Activated CD4-positive, alpha-beta T cell treated with anti-CD3 and anti-CD28 coated beads for 48 hours (primary cell): ENCODE measurements around the gene DEFB124.
"Not testable (repeated sequence)": the region's sequence is repeated elsewhere in the genome, so short reads cannot be mapped to it uniquely, and the experiment has no call there.

Source experiments
- DNase-seq: peaks from one replicate; pipeline ENCODE4 v3.0.0-alpha.2; 2020

DEFB124 gene

GRCh38 chr20:31485450-31486339 lies 10.8 kb upstream of the DEFB124 start:
- peak; percentile 21 for DNase-seq

DNA sequence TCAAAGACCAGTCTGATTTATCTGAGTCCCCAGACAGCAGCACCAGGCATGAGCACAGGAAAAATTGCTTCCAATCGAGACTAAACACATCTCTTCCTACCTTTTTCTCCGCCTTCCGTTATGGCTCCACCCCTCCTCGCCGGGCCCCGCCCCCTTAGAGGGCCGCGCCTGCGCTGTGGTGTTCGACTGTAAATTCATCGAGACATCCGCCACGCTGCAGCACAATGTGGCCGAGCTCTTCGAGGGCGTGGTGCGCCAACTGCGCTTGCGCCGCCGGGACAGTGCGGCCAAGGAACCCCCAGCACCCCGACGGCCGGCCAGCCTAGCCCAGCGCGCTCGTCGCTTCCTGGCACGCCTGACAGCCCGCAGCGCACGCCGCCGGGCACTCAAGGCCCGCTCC lies 9.1 kb upstream of the DEFB124 start:
- DNase-seq: peak; percentile 51

DNA sequence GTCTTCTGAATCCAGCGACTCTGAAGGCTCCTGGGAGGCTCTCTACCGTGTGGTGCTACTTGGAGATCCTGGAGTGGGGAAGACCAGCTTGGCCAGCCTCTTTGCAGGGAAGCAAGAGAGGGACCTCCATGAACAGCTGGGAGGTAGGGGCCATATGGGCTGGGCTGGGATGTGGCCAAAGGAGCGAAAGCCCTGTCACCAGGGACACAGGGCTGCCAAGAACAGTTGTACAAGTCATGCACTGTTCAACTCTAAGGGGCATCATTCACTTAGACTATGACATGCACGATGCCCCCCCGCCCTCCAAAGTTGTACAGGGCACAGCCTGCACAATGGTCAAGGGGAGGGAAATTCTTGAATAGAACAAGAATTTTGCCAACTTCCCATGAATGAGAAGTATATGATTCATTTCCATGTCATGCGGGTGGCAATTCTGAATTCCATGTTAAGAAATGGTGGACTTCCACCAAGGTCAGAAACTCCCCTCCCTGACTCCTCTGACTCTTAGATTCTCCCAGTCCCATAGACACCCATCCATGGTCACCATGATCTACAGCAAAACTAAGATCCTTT lies 1.8 kb upstream of the DEFB124 start:
- no peak for DNase-seq

GRCh38 chr20:31476294-31476585 lies 1.3 kb upstream of the DEFB124 start:
- DNase-seq: no peak

DNA sequence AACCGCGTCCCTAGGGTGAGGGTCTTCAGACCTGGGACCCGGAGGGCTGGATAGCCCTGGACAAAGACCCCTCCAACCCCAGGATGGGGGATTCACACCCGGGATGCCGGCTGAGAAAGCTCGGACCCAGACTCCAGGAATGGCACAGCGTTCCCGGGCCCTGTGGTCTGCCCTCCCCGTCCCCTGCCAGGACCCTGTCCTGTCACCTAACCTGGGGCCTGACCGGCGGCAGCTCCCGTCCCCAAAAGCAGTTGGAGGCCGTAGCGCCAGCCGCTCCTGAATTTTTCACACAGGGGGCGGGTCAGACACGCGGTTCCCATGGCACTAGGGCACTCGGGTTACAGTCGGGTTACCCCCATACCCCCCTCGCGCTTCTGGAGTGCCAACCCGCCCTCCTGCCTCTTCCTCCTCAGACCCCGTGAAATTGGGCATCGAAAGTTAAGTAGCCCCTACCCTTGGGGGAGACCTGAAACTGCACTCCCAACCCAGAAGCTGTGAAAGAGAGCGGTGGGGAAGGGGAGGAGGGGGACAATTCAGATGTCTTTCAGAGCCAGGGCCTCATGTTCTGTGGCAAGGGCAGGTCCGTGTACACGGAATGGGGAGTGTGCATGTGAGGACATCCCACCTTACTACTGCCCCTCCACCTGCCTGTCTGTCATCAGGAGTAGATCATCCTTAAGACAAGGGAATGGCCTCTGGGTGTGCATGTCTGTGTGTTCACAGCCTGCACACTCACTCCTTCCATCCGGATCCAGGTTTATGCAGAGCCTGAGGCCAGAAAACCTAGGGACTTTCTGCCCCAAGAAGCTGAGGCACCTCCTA lies 756 bp upstream of the DEFB124 start:
- DNase-seq: no peak

DNA sequence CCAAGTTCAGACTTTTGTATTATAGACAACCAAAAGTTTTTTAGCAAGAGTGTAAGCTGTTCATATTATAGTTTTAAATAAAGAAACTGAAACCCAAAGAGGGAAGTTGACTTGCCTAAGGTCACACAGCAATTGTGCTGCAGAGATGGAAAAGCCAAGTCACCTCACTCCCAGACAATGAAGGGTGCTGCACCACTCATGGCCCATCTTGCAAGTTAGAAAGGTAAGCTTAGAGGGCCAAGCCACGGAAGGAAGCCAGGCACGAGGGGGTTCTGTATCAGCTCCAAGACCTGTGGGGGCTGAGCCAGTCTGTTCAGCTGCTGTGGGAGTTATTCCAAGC lies 860 bp downstream of the DEFB124 start:
- peak; percentile 18 for DNase-seq

GRCh38 chr20:31473331-31474096 lies 1.4 kb downstream of the DEFB124 start:
- DNase-seq: no peak

DNA sequence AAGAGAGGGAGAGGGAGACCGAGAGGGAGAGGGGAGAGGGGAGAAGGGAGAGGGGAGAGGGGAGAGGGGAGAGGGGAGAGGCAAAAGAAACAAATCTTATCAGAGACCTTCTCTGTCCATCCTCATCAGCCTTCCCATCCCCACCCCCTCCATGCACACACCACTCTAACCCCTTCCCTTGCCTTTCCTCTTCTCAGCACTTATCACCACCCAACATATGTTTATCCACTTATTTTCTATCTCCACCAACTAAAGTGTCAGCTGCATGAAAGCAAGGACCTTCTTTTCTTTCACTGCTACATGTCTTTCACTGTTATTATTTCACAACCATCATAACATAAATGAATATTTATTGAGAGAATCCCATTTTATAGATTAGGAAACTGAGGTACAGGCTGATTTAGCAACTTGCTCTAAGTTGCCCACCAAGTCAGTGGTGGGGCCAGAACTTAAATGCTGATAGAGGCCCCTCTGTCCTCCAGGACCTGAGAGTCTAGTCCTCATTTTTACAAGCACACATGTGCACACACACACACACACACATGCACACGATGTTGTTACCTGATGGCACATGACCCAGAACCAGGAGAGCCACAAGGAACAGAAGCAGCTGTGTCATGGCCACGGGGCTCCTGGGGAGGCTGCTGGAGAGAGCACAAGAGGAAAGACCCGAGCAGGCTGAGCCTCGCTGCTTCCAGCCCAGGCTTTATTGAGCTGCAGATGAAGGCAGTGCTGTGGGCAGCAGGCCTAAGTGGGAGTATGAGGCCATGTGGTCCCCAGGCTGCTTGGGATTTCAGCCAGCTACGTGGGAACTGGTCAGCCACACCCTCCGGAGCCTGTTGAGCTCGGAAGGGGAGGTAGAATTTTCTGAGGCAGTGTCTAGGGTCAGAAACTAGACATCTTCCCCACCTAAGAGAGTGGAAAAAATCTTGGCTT lies 2.3 kb downstream of the DEFB124 start:
- no peak for DNase-seq

DNA sequence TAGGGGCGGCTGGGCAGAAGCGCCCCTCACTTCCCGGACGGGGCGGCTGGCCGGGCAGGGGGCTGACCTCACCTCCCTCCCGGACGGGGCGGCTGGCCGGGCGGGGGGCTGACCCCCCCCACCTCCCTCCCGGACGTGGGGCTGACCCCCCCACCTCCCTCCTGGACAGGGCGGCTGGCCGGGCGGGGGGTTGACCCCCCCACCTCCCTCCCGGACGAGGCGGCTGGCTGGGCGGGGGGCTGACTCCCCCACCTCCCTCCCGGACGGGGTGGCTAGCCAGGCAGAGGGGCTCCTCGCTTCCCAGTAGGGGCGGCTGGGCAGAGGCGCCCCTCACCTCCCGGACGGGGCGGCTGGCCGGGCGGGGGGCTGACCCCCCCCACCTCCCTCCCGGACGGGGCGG lies 4.0 kb downstream of the DEFB124 start:
- not testable (repeated sequence) for DNase-seq

DNA sequence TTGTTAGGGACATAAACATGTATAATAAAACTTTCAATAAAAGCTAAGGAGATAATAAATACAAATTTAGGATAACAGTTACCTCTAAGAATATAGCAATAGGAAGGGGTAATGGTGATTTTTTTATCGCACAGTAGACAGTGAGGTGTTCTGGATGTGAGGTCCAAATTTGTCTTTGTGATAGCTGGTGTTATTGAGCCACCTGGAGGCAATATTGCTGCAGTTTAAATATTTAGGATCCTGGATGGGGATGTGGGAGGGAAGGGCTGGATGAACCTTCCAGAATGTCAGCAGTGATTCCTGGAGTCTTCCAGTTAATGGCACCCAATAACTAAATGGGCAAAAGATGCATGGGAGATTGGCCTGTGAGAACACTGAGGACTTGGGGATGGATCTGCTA lies 20.6 kb downstream of the DEFB124 start:
- DNase-seq: no peak

GRCh38 chr20:31452575-31452974 lies 22.4 kb downstream of the DEFB124 start:
- DNase-seq: no peak

GRCh38 chr20:31449511-31450414 lies 25.2 kb downstream of the DEFB124 start:
- no peak for DNase-seq

DNA sequence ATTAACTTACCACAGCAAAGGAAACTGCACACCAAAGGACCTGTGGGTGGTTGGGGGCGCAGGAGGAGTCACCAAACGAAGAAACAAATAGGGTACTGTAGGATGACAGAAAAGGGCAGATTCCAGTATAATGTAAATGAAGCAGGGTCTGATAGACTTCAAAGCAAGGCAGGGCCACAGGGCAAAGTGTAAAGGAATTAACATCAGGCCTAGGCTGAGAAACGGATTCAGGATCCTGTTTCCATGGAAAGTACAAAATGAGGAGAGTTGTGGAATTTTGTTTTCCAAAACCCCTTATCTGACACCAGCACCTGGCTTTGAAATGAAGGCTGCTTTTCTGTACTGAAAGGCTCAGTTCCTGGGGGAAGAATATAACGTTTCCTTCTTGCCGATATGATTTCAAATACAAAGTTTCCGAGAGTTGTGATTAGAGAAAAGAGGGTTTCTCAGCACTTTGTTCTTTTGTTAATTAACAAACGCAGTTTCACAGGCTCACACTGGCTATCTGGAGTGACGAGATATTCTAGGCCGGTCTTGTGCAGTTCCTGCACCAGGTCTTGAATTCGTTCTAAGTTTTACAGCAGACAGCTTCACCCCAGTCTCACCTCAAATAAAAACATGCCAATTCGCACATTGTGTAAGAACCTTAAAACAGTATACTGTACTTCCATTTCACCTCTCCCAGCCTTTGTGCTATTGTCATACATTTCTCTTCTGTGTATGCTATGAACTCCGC lies 28.7 kb downstream of the DEFB124 start:
- no peak for DNase-seq

GRCh38 chr20:31440012-31440659 lies 34.8 kb downstream of the DEFB124 start, which contains the start of gene DEFB123:
Gene DEFB123, plus strand, starts transcription at chr20:31440632. Its CDS starts 67 bp downstream, at chr20:31440699.
- peak; percentile 54 for DNase-seq

GRCh38 chr20:31430568-31431115 lies 44.3 kb downstream of the DEFB124 start:
- no peak for DNase-seq

- not testable (repeated sequence) for DNase-seq
Observed at GRCh38 chr20:31427576-31427975, 47.4 kb downstream of the DEFB124 start.

- DNase-seq: not testable (repeated sequence)
Observed at GRCh38 chr20:31426891-31427551, 47.9 kb downstream of the DEFB124 start.

GRCh38 chr20:31425797-31426196 lies 49.1 kb downstream of the DEFB124 start:
- no peak for DNase-seq

DNA sequence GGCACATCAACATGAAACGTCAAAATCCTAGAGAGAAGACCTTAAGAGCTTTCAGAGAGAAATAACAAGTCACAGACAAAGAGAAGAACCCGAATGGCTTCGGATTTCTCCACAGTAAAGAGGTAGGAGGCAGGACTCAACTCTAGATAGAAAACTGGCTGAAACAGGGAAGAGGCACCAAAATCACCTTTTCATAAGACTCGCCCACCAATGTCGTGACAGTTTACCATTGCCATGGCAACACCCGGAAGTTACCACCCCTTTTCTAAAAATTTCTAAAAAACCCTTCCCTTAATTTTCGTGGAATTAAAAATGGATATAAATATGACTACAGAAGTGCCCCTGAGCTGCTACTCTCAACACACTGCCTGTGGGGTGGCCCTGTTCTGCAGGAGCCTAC lies 56.6 kb downstream of the DEFB124 start:
- DNase-seq: no peak
